ENCODE results near the gene SLC6A19.

The SLC6A19 gene

DNA sequence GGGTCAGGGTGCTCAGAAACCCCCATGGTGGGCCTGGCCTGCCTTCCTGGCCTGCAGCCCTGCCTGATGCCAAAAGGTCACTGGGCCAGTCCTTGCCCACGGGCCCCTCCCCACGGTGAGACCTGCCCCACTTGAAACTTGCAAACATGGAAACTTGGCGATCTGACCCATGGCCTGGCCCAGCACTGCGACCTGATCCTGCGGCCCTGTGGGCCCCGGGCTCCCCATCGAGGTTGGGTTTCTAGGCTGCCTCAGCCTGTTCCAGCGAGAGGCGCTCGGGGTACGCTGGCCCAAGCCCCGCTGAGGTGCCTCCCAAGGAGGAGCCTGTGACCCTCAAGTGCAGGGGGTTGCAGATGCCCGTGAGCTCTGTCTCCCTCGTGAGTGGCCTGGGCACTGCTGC is 37.5 kb upstream of the SLC6A19 start:
- in situ Hi-C loops (cut with MboI; ENCODE audit: low pct_unique_long_range_greater_than_20kb, low sequenced_read_pairs) = loop anchor here (25.0 kb wide), 2 partner anchors 227 to 473 kb away; no protein-coding TSS in a partner anchor
- DNase-seq = no peak

DNA sequence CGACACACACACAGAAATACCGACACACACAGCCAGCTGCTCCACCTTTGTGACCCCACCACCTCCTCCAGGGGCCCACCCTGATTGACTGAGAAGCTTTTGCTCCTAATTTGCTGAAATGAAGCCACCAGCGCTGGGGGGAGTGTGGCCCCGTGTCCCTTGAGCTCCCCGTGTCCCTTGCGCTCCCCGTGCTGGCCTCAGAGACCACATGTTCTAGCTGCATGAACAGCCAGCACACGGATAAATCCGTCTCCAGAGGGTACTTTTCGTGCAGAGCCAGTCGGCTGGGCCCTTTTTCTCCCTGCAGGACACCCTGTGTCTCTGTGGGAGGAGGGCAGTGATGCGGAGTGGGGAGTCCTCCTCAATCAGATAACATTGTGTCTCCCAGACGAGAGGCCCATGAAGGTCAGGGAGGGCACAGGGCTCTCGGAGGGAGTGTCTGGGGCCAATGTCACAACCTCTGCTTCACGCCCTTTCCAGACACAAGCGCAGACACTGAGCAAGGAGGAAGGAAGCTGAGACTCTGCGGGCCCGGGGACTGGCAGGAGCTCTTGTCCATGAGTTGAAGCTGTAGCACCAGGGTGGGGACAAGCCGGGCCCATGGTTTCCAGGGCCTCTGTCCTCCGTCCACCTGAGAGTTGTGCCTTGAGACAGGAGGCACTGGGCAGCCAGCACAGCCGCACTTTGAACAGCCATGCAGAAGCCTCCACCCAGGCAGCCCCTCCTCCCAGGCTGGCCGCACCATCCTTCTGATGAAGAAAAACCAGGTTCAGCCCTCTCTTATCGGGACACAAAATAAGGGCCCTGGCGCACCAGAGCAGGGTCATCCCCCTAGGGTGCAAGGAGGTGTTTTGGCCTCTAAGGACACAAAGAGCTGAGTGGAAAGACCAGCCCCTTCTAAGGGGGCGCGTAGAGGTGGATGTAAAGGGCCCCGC is 36.4 kb upstream of the SLC6A19 start:
- in situ Hi-C loops (cut with MboI; ENCODE audit: low pct_unique_long_range_greater_than_20kb, low sequenced_read_pairs) = loop anchor here (25.0 kb wide), 2 partner anchors 228 to 472 kb away; no protein-coding TSS in a partner anchor
- DNase-seq = peak; percentile 11

DNA sequence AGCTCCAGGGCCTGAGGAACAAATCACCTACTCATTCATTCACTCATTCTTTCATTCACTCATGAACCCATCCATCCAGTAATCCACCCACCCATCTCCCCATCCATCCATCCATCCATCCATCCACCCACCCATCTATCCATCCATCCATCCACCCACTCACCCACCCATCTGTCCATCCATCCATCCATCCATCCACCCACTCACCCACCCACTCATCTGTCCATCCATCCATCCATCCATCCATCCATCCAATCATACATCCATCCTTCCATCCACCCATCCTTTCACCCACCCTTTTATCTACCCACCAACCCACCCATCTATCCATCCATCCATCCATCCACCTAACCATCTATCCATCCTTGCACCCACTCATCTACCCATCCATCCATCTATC is 35.5 kb upstream of the SLC6A19 start:
- in situ Hi-C loops (cut with MboI; ENCODE audit: low pct_unique_long_range_greater_than_20kb, low sequenced_read_pairs) = loop anchor here (25.0 kb wide), 2 partner anchors 229 to 471 kb away; no protein-coding TSS in a partner anchor
- no peak for DNase-seq

DNA sequence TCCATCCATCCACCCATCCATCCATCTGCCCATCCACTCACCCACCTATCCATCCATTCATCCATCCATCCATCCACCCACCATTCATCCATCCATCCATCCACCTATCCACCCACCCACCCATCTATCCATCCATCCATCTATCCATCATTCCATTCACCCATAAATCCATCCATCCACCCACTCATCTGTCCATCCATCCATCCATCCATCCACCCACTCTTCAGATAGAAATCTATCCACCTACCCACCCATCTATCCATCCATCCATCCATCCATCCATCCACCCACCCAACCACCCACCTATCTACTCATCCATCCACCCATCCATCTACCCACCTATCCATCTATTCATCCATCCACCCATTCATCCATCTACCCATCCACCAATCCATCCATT is 35.0 kb upstream of the SLC6A19 start:
- no peak for DNase-seq
- in situ Hi-C loops (cut with MboI; ENCODE audit: low pct_unique_long_range_greater_than_20kb, low sequenced_read_pairs) = loop anchor here (25.0 kb wide), 2 partner anchors 229 to 471 kb away; no protein-coding TSS in a partner anchor

DNA sequence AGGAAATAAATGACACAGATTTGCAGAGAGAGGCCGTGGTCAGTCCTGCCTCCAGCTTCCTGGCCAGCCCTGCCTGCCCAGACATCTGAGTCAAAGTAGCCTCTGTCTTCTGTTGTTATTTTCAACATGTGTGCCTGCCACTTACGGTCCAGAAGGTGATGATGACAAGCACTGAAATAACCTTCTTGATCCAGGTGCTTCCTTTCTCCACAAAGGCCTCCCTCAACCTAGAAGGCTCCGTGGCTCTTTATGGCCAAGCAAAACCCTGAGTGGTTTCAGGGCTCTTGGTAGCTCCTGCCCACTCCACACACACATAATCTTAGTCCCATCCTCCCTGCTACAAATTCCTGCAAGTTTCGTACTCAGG is 34.1 kb upstream of the SLC6A19 start:
- no peak for DNase-seq
- in situ Hi-C loops (cut with MboI; ENCODE audit: low pct_unique_long_range_greater_than_20kb, low sequenced_read_pairs) = loop anchor here (25.0 kb wide), 2 partner anchors 230 to 470 kb away; no protein-coding TSS in a partner anchor

DNA sequence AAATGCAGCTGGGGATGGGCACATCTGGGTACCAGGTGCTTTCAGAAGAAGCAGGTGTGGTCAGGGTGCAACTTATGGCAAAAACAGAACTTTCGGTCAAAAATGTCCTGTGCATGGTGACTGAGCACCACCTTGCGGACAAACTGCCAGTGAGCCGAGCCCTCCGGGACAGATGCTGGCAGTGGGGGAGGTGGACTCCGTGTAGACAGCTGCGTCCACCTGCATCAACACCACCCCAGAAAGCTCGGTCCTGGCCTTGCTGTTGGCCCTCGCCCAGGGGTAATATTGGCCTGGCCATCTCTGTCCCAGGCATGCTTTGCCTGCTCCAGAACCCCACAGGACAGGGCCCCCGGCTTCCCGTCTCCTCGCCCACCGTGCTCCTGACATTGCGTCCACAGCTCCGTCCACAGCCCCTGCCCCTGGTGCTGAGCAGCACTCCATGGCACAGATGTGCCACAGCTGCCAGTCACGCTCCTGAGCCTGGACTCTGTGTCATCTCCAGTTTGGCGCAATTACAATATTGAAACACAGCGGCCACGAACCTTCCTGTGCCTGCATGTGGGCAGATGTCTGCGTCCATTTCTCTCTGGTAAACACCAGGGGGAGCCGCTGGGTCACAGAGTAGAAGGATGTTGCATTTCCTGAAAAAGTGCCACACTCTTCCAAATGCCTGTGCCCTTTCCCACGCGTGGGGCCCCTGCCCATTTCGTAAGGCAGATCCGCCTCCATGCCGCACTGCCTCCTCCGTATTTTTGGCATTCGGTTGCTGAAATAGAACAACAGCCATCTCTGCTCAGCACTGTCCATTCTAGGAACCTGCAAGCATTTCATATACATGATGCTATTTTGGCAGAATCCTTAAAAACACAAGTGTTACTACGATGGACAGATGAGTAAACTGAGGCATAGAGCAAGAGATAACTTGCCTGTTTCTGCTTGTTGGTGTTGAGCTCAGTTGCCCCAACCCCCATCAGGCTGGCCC is 33.4 kb upstream of the SLC6A19 start:
- DNase-seq = peak; percentile 74
- in situ Hi-C loops (cut with MboI; ENCODE audit: low pct_unique_long_range_greater_than_20kb, low sequenced_read_pairs) = loop anchor here (25.0 kb wide), 2 partner anchors 231 to 469 kb away; no protein-coding TSS in a partner anchor

DNA sequence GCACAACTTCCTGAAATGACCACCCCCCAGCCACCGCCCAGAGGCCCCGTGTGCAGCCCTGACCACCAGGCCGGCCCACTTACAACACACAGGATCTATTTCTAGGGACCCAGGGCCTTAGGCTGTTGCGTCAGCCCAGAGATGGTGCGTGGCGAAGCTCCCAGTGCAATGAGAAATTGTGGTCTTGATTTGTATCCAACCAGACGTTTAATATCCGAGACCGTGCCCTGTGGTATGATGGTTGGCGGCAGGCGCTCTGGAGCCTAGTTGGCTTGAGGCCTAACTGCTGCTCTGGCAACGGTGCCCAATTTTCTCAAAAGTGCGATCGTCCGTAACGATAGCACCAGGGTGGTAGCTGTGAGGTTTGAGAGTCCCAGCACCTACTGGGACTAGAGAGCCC is 32.6 kb upstream of the SLC6A19 start:
- DNase-seq = no peak
- in situ Hi-C loops (cut with MboI; ENCODE audit: low pct_unique_long_range_greater_than_20kb, low sequenced_read_pairs) = loop anchor here (25.0 kb wide), 2 partner anchors 231 to 469 kb away; no protein-coding TSS in a partner anchor

DNA sequence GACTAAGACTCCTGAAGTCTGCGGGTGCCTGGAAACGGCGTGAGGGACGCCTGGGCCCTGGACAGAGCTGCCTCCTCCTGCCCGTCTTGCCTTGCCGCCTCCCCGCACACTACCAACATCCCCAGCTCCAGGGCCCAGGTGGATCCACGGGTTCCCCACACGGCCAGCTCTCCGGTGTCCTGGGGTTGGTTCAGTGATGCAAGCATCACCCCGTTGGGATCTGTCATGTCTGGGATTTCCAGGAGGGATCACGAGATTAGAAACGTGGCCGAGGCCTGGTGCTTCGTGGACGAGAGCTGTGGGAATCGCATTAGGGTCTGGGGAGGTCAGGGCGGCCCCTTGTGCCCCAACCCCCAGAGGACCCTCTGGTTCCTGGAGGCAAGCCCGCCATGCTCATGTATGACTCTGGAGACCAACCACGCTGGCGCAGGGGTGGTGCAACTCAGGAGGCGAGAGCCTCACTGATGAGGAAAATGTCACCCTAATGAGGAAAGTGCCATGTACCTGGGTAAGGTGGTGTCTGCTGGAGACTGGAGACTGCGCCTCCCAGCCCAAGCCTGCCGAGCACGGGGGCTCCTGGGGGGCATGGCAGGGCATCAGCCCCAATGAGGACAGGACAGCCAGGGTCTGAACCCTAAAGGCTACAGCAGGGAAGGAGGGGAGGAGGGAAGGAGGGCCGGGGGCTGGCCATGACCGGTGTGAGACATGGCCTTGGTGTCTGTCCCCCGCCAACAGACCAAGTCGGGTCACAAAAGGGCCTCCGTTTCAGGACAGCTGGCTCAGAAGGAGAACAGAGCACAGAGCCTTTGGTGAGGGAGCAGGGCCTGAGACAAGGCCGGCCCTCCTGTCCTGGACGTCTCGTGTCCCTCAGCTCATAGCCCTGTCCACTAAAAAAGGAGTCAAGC is 31.9 kb upstream of the SLC6A19 start:
- DNase-seq = no peak
- in situ Hi-C loops (cut with MboI; ENCODE audit: low pct_unique_long_range_greater_than_20kb, low sequenced_read_pairs) = loop anchor here (25.0 kb wide), 2 partner anchors 232 to 468 kb away; no protein-coding TSS in a partner anchor

DNA sequence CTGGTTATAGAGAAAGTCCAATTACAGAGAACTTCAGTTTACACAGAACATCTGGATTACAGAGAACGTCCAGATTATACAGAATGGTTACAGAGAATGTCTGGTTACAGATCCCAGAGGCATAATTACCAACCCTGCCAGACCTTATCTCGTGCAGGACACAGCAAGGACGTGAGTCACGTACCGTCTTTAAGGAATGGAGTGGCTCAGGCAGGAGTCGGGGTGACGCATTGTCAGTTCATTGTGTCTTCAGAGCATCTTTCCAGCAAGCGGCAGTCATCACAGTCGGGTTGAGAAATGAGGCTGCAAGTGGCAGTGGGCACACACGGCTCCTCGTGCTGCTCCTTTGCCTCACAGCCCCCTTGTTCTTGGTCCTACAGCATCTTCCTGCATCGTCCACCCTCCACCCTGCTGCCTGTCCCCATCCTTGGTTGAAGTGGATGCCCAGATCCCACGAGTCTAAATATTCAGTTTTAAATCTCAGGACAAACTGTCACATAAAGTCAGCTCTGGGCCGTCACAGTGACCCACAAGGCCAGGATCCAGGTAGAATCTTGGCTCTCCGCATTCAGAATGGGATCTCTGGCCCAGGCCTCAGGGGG is 30.0 kb upstream of the SLC6A19 start:
- no peak for DNase-seq

DNA sequence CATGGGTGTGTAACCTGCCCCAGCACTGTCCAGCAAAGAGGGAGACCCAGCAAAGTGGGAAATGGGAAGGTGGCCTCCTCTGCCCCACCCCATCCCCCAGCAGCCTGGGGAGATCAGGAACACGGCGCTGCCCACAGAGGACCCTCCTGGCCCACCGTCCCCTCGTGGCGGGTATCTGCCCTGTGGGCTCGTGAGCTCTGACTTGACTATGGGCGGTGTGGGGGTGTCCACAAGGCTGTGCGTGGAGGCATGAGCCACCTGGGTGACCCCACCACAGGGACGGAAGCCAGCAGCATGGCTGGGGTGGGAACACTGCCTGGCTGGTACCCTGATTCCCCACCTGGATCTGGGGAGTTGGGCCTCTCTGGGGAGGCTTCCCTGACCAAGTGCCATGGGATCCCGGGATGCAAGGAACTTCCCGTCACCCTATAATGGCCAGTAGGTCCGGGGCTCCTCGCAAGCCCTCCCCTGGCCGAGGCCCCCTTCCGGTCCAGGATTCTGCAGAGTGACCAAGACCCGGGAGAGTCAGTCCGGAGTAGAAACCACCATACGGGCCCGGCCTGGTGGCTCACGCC is 29.3 kb upstream of the SLC6A19 start:
- in situ Hi-C loops (cut with MboI; ENCODE audit: low pct_unique_long_range_greater_than_20kb, low sequenced_read_pairs) = loop anchor here (25.0 kb wide), 2 partner anchors 235 to 465 kb away; no protein-coding TSS in a partner anchor
- no peak for DNase-seq

More for the DNA sequence above, 30.0 kb upstream of the SLC6A19 start:
- in situ Hi-C loops (cut with MboI; ENCODE audit: low pct_unique_long_range_greater_than_20kb, low sequenced_read_pairs) = loop anchor here (25.0 kb wide), 2 partner anchors 234 to 466 kb away; no protein-coding TSS in a partner anchor

DNA sequence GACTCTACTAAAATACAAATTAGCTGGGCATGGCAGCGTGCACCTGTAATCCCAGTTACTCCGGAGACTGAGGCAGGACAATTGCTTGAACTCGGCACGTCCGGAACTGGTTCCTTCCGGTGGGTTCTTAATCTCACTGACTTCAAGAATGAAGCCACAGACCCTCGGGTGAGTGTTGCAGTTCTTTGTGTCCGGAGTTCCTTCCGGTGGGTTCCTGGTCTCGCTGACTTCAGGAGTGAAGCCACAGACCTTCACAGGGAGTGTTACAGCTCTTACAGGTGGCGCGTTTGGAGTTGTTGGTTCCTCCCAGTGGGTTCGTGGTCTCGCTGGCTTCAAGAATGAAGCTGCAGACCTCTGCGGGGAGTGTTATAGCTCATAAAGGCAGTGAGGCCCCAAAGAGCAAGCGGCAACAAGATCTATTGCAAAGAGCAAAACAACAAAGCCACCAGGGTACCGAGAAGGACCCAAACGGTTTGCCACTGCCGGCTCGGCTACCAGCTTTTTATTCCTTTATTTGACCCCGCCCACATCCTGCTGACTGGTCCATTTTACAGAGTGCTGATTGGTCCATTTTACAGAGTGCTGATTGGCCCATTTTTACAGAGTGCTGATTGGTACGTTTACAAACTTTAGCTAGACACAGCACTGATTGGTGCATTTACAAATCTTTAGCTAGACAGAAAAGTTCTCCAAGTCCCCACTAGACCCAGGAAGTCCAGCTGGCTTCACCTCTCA is 28.6 kb upstream of the SLC6A19 start:
- DNase-seq = no peak
- in situ Hi-C loops (cut with MboI; ENCODE audit: low pct_unique_long_range_greater_than_20kb, low sequenced_read_pairs) = loop anchor here (25.0 kb wide), 2 partner anchors 236 to 464 kb away; no protein-coding TSS in a partner anchor

DNA sequence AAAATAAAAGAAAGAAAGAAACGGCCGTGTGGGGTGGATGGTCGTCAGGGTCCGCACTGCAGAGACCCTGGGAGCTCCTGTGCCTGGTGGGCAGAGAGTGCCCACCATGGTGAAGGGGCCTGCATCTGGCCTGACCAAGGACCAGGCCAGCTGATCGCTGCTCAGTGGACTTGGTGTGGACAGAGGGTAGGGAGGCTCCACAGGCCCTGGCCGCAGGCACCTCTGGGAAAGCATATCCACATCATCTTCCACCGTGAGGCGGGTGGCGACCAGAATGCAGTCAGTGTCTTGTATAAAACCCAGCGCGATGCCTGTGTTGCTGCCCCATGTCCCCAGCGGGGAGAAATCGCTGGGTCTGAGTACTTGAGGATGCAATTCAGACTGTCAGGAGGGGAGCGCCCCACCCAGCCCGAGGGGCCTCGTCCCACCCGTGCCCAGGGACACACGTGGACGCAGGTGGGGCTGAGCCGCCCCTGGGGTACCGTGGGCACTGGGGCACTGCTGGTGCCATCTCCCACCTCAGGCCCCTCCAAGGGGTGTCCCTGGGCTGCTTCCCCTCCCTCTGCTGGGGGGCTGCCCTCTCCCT is 27.8 kb upstream of the SLC6A19 start:
- no peak for DNase-seq
- in situ Hi-C loops (cut with MboI; ENCODE audit: low pct_unique_long_range_greater_than_20kb, low sequenced_read_pairs) = loop anchor here (25.0 kb wide), 2 partner anchors 236 to 464 kb away; no protein-coding TSS in a partner anchor

DNA sequence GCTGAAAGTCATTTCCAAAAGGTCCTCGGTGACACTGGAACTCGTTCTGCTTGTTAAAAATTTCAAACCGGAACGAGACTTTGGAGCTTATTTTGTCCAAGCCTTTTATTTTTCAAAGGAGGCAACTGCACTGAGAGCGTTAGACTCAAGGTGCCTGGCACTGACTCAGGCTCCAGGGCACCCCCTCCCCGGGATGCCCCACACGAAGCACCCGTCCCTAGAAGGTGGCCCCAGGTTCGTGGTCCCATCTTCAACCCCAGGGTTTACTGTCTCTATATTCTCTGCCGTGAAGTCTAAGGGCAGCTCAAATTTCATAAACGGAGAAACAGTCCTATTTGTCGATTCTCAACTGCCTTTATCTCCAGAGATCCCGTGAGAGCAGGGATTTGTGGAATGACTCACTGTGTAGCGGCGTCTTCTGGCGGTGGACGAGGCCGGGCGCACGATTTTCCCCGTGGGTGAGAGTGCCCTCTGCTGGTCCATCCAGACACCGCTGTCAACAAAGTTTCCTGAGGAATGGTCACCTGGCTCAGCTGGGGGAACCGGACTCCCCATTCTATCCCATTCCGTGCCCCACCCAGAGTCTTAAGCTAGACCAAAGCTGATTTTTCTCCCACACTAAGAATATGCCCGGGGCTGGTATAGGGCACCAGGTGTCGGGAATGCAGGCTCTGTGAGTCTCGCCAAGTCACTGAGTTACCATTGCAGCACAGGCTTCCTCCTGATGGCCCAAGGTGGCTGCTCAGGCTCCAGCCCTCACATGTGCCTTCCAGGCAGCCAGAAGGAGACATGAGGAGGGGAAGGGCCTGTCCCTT is 27.1 kb upstream of the SLC6A19 start:
- in situ Hi-C loops (cut with MboI; ENCODE audit: low pct_unique_long_range_greater_than_20kb, low sequenced_read_pairs) = loop anchor here (25.0 kb wide), 2 partner anchors 237 to 463 kb away; no protein-coding TSS in a partner anchor
- peak; percentile 60 for DNase-seq

DNA sequence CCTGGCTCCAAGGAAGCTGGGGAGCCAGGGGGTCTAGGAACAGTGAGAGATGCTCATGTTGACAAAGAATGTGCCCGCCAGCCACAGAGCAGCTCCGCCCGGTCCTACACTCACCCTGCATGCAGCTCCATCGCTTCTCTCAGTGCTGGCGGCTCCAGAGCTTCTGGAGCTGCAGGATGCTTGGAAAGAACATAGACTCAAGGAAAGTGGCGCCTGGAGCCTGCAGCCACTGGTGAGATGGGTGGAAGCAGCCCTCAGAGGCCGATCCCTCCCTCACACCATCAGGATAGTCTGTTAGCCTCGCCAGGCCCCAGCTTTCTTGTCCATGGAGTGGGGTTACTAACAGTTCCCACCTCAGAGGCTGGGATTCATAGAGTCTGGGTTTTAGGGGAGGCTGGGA is 26.4 kb upstream of the SLC6A19 start:
- DNase-seq = no peak
- in situ Hi-C loops (cut with MboI; ENCODE audit: low pct_unique_long_range_greater_than_20kb, low sequenced_read_pairs) = no loop called here

DNA sequence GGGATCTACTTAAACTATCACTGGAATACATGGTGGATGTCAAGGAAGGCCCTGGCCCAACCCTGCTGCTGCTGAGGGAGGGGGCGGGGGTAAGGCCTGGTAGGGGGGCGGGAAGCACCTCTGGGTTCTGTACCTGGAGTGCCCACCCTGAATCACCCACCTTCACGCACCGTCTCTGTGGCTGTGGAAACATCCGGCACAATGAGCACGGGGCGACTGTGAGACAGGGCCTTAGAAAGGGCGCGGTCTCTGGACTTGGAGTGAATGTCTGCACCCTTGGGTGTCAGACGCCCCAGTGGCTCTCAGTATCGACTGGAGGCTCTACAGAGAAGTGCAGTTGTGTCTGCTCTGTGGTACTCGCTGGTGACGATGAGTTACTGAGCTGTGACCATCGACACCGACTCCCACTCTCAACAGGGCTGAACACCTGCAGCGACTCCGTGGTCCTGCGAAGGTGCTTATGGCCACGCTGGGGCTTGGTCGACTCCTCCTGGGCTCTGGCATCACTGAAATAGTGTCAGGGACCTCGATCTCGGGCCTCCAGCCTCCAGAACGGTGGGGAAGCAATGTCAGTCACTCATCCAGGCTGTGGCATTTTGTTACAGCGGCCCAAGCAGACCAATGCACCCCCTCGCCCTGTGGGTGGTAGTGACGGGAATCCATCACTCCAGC is 25.5 kb upstream of the SLC6A19 start:
- in situ Hi-C loops (cut with MboI; ENCODE audit: low pct_unique_long_range_greater_than_20kb, low sequenced_read_pairs) = no loop called here

More for the DNA sequence above, 25.5 kb upstream of the SLC6A19 start:
- no peak for DNase-seq
